ENCODE data around the gene FKBP1B.

FKBP1B gene

DNA sequence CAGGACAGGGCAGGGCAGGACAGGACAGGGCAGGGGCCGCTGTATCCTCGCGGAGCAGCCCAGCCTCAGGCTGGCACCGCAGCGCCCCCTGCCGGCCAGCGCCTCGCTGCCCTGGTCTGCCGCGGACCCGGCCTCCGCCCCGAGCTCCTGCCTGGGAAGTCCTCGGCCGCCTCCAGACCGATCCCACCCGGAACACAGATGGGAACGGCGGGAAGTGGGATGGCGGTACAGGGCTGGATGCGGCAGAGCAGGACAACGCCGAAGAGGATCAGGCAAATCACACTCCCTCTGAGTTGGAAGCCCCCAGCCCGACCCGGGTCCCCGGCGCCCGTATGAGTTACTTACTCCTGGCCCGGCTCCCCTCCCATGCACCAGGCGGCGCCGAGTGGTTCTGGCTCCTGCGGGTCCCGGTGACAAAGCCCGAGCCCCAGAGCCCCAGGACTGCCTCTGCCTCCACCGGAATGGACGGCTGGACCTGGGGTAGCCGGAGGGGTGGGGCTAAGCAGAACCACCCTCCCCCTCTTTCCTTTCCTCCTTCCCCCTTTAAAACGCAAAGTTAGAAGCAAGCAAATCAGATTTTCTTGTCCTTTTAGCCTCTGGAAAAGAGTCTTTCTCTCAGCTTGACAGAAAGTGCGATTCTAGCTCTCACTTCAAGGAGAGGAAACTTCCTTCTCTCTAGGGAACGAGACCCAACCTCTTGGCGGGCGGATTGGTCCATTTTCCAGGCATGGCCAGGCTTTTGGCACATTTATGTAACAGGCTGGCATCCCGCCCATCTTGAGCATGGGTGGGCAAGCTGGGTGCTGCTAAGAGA is 35.1 kb downstream of the FKBP1B start, which contains the start of gene TP53I3:
TP53I3 (minus strand) TSS at position 449 of the 814 bp plus-strand sequence. CDS start 508 bp downstream, outside the sequence.
- ChIA-PET CTCF (interaction anchor here (0.5 to 3.1 kb wide), 35 partner anchors 9 to 560 kb away, joined by 3 to 23 read pairs (median 4); partner anchors contain the start of gene ATAD2B), POLR2A (interaction anchor here (0.6 to 2.4 kb wide), 9 partner anchors 8 to 260 kb away, joined by 3 to 14 read pairs (median 4); partner anchors contain the start of genes ATAD2B, SF3B6 and WDCP)
- Histone ChIP-seq H3K36me3 (ENCODE audit: control insufficient read depth in 2 of 2, insufficient read depth in 1 of 2, low read length in 2 of 2) (peaks cover 3 to 43% of the 10 kb centered on the region in 2 experiments; a peak in 2 of 3 replicates), H3K4me3 (ENCODE audit: low read depth, low read length) (peak within 1 kb of the TSS; percentile 68), H3K4me1 (ENCODE audit: control insufficient read depth, insufficient read depth, low read length) (no peaks in the 10 kb centered on the region), H3K9me3 (ENCODE audit: control insufficient read depth, insufficient read depth, low read depth, low read length) (no peaks in the 10 kb centered on the region), H3K27ac (ENCODE audit: extremely low read depth, low read depth, low read length) (peak within 1 kb of the TSS; percentile 79)
- TF ChIP-seq, protein P1, sequence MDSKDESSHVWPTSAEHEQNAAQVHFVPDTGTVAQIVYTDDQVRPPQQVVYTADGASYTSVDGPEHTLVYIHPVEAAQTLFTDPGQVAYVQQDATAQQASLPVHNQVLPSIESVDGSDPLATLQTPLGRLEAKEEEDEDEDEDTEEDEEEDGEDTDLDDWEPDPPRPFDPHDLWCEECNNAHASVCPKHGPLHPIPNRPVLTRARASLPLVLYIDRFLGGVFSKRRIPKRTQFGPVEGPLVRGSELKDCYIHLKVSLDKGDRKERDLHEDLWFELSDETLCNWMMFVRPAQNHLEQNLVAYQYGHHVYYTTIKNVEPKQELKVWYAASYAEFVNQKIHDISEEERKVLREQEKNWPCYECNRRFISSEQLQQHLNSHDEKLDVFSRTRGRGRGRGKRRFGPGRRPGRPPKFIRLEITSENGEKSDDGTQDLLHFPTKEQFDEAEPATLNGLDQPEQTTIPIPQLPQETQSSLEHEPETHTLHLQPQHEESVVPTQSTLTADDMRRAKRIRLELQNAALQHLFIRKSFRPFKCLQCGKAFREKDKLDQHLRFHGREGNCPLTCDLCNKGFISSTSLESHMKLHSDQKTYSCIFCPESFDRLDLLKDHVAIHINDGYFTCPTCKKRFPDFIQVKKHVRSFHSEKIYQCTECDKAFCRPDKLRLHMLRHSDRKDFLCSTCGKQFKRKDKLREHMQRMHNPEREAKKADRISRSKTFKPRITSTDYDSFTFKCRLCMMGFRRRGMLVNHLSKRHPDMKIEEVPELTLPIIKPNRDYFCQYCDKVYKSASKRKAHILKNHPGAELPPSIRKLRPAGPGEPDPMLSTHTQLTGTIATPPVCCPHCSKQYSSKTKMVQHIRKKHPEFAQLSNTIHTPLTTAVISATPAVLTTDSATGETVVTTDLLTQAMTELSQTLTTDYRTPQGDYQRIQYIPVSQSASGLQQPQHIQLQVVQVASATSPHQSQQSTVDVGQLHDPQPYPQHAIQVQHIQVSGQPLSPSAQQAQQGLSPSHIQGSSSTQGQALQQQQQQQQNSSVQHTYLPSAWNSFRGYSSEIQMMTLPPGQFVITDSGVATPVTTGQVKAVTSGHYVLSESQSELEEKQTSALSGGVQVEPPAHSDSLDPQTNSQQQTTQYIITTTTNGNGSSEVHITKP (tag by site-specific recombination; IDR thresholded peaks at IDR 0.05): peak; percentile 98
- TF ChIP-seq YY2 (tag by site-specific recombination; IDR thresholded peaks at IDR 0.05) (peak; percentile 34; the same call in 1 of the 2 replicates), ZBTB48 (tag by site-specific recombination; IDR thresholded peaks at IDR 0.05) (peak; percentile 63; the same call in 1 of the 2 replicates), KLF1 (tag by site-specific recombination; IDR thresholded peaks at IDR 0.05) (peak; percentile 25; the same call in 1 of the 2 replicates), ZNF302 (tag by site-specific recombination; IDR thresholded peaks at IDR 0.05; ENCODE audit: low read depth) (no peak), REPIN1 (tag by site-specific recombination; IDR thresholded peaks at IDR 0.05; ENCODE audit: low read depth) (0 out of 2 replicates have a peak, but pooled peaks have one; percentile 31), ZNF274 (IDR thresholded peaks at IDR 0.05; ENCODE audit: low read length) (no peak), ZNF274 (tag by site-specific recombination; IDR thresholded peaks at IDR 0.05; ENCODE audit: borderline replicate concordance) (no peak), MZF1 (tag by site-specific recombination; IDR thresholded peaks at IDR 0.05; ENCODE audit: borderline replicate concordance) (no peak), SP3 (tag by site-specific recombination; IDR thresholded peaks at IDR 0.05) (peak; percentile 27), ZFP69B (tag by site-specific recombination; IDR thresholded peaks at IDR 0.05) (no peak; the same call in 1 of the 2 replicates), ZNF585B (tag by site-specific recombination; IDR thresholded peaks at IDR 0.05) (no peak), ZXDB (tag by site-specific recombination; IDR thresholded peaks at IDR 0.05) (no peak), KLF16 (tag by site-specific recombination; IDR thresholded peaks at IDR 0.05) (no peak), ZNF658 (tag by site-specific recombination; IDR thresholded peaks at IDR 0.05) (no peak), ZNF391 (tag by site-specific recombination; IDR thresholded peaks at IDR 0.05; ENCODE audit: borderline replicate concordance, low read depth) (peak; percentile 61; the same call in 1 of the 2 replicates), ZNF747 (tag by site-specific recombination; IDR thresholded peaks at IDR 0.05) (no peak), TRIM28 (IDR thresholded peaks at IDR 0.05; ENCODE audit: borderline replicate concordance, low read length) (no peak), ZNF354C (tag by site-specific recombination; IDR thresholded peaks at IDR 0.05; ENCODE audit: borderline replicate concordance, low read depth) (no peak), ZNF549 (tag by site-specific recombination; IDR thresholded peaks at IDR 0.05) (no peak), ZNF530 (tag by site-specific recombination; IDR thresholded peaks at IDR 0.05; ENCODE audit: low read depth) (no peak), ZNF610 (tag by site-specific recombination; IDR thresholded peaks at IDR 0.05; ENCODE audit: borderline replicate concordance) (no peak), ZNF501 (tag by site-specific recombination; IDR thresholded peaks at IDR 0.05) (peak; percentile 93), ZNF571 (tag by site-specific recombination; IDR thresholded peaks at IDR 0.05) (no peak), ZNF132 (tag by site-specific recombination; IDR thresholded peaks at IDR 0.05; ENCODE audit: borderline replicate concordance) (no peak), ZNF394 (tag by site-specific recombination; IDR thresholded peaks at IDR 0.05; ENCODE audit: borderline replicate concordance) (no peak)
- TF ChIP-seq, protein P2, sequence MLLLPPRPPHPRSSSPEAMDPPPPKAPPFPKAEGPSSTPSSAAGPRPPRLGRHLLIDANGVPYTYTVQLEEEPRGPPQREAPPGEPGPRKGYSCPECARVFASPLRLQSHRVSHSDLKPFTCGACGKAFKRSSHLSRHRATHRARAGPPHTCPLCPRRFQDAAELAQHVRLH (tag by site-specific recombination; IDR thresholded peaks at IDR 0.05): no peak
- TF ChIP-seq, protein P3, sequence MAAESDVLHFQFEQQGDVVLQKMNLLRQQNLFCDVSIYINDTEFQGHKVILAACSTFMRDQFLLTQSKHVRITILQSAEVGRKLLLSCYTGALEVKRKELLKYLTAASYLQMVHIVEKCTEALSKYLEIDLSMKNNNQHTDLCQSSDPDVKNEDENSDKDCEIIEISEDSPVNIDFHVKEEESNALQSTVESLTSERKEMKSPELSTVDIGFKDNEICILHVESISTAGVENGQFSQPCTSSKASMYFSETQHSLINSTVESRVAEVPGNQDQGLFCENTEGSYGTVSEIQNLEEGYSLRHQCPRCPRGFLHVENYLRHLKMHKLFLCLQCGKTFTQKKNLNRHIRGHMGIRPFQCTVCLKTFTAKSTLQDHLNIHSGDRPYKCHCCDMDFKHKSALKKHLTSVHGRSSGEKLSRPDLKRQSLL (tag by site-specific recombination; IDR thresholded peaks at IDR 0.05): 0 out of 2 replicates have a peak, but pooled peaks have one; percentile 4
- TF ChIP-seq, protein P4, sequence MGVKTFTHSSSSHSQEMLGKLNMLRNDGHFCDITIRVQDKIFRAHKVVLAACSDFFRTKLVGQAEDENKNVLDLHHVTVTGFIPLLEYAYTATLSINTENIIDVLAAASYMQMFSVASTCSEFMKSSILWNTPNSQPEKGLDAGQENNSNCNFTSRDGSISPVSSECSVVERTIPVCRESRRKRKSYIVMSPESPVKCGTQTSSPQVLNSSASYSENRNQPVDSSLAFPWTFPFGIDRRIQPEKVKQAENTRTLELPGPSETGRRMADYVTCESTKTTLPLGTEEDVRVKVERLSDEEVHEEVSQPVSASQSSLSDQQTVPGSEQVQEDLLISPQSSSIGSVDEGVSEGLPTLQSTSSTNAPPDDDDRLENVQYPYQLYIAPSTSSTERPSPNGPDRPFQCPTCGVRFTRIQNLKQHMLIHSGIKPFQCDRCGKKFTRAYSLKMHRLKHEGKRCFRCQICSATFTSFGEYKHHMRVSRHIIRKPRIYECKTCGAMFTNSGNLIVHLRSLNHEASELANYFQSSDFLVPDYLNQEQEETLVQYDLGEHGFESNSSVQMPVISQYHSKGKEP (tag by site-specific recombination; IDR thresholded peaks at IDR 0.05): no peak
- TF ChIP-seq, protein P5, sequence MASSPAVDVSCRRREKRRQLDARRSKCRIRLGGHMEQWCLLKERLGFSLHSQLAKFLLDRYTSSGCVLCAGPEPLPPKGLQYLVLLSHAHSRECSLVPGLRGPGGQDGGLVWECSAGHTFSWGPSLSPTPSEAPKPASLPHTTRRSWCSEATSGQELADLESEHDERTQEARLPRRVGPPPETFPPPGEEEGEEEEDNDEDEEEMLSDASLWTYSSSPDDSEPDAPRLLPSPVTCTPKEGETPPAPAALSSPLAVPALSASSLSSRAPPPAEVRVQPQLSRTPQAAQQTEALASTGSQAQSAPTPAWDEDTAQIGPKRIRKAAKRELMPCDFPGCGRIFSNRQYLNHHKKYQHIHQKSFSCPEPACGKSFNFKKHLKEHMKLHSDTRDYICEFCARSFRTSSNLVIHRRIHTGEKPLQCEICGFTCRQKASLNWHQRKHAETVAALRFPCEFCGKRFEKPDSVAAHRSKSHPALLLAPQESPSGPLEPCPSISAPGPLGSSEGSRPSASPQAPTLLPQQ (tag by site-specific recombination; IDR thresholded peaks at IDR 0.05): peak; percentile 57

All from HEK293 (cell line).